Glutamatergic neuron (in vitro differentiated cells): Measurements from ENCODE around the gene ELN. TPM values are rescaled to one million over a fixed set of nuclear protein-coding genes. Genes with fewer than 3 reads are reported as not detected.

Source experiments
- DNase-seq: peaks from one replicate; pipeline ENCODE4 v3.0.0; 2022
- H3K27ac Mint-ChIP-seq: one replicate; pipeline ENCODE4 v1.8.0; 2020; ENCODE audit warnings: mild to moderate bottlenecking, mixed read lengths, inconsistent platforms; ENCODE audit not compliant: unreplicated experiment
- H3K27me3 Mint-ChIP-seq: one replicate; pipeline ENCODE4 v1.8.0; 2020; ENCODE audit warnings: mild to moderate bottlenecking, moderate library complexity, mixed read lengths, inconsistent platforms; ENCODE audit not compliant: unreplicated experiment
- H3K36me3 Mint-ChIP-seq: one replicate; pipeline ENCODE4 v1.8.0; 2020; ENCODE audit warnings: mild to moderate bottlenecking, mixed read lengths, inconsistent platforms; ENCODE audit not compliant: unreplicated experiment
- H3K4me1 Mint-ChIP-seq: one replicate; pipeline ENCODE4 v1.8.0; 2020; ENCODE audit warnings: mild to moderate bottlenecking, low read depth, mixed read lengths, inconsistent platforms; ENCODE audit not compliant: unreplicated experiment
- H3K4me3 Mint-ChIP-seq: one replicate; pipeline ENCODE4 v1.8.0; 2020; ENCODE audit warnings: mild to moderate bottlenecking, mixed read lengths, inconsistent platforms; ENCODE audit not compliant: unreplicated experiment
- H3K9me3 Mint-ChIP-seq: one replicate; pipeline ENCODE4 v1.8.0; 2020; ENCODE audit warnings: mild to moderate bottlenecking, moderate library complexity, mixed read lengths, inconsistent platforms; ENCODE audit not compliant: unreplicated experiment
- CTCF ChIP-seq: fragments of 200-600 bp; sonication (generic); IDR thresholded peaks from one replicate; pipeline ENCODE4 v1.5.0; 2021; ENCODE audit not compliant: partially characterized antibody, unreplicated experiment
- total RNA-seq: library from RNA; stranded (reverse); fragmentation: NEBNext Ultra II Directional; extraction: Animal tissue kit (Norgen Biotek cat#: 25700); gene quantifications from one replicate; pipeline ENCODE4 v1.2.1, GENCODE V29; 2021; ENCODE audit not compliant: unreplicated experiment

The ELN gene
- total RNA-seq, 1 donor from 2014 or later: 3.7 TPM

- TF ChIP-seq CTCF: no peak
- DNase-seq: no peak
- peaks cover 2% of the 10 kb centered on the region for H3K9me3 Mint-ChIP-seq
- H3K36me3 Mint-ChIP-seq: no peaks in the 10 kb centered on the region
- H3K27me3 Mint-ChIP-seq: peaks cover 4% of the 10 kb centered on the region
- no peak overlapping the region for H3K4me3 Mint-ChIP-seq
- no peak overlapping the region for H3K27ac Mint-ChIP-seq
- peaks cover 15% of the 10 kb centered on the region for H3K4me1 Mint-ChIP-seq
Measured at GRCh38 chr7:74023786-74024185, 4.2 kb upstream of the ELN start.

GRCh38 chr7:74025146-74025545, 2.8 kb upstream of the ELN start:
- H3K4me3 Mint-ChIP-seq: no peak overlapping the region
- H3K27ac Mint-ChIP-seq: no peak overlapping the region
- H3K27me3 Mint-ChIP-seq: peaks cover 8% of the 10 kb centered on the region
- no peaks in the 10 kb centered on the region for H3K36me3 Mint-ChIP-seq
- peaks cover 27% of the 10 kb centered on the region for H3K4me1 Mint-ChIP-seq
- H3K9me3 Mint-ChIP-seq: peaks cover 4% of the 10 kb centered on the region
- DNase-seq: no peak
- TF ChIP-seq CTCF: no peak

DNA sequence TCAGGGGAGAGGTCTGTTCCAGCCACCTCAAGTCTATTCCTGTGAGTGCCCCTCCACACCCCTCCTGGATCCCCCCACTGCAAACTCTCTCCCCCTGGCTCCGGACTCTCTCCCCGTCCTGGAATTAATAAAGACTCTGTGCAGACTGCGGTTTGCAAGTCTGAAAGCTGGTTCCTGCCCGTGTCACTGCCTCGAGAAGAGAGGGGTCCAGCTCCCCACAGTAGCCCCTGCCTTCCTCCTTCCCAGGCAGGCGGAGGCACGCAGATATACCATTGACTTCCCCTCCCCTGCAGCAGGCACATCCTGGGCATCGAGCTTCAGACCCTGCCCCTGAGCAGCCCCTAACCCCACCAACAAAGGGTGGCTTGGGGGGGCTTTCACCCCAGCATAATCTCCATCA, 2.2 kb upstream of the ELN start:
- DNase-seq: no peak
- Mint-ChIP-seq H3K4me1 (peaks cover 28% of the 10 kb centered on the region), H3K27me3 (peaks cover 8% of the 10 kb centered on the region), H3K4me3 (no peak overlapping the region), H3K9me3 (peaks cover 4% of the 10 kb centered on the region), H3K36me3 (no peaks in the 10 kb centered on the region), H3K27ac (no peak overlapping the region)
- TF ChIP-seq CTCF: no peak

DNA sequence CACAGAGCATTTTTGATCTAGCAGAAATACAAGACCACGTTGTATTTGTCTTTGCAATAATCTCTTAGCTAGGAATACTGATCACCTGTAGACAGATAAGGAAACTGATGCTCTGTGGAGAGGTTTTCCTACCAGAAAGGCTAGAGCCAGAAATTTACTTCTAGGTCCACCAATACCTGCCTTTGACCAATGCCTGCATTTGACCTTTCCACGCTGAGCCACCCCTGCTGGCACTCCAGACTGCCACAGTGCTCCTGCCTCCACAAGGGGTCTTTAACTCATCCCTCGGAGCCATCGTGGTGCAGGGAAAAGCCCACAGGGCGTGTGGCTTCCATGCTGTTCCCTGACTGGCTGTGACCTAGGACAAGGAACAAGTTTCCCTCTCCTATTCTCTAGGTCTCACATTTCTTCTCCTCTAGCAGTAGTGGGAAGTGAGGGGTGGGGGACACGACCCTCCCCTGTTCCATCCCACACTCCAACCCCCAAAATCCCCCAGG, 1.5 kb upstream of the ELN start:
- H3K27me3 Mint-ChIP-seq: peaks cover 8% of the 10 kb centered on the region
- H3K9me3 Mint-ChIP-seq: peaks cover 4% of the 10 kb centered on the region
- no peak for DNase-seq
- H3K27ac Mint-ChIP-seq: no peak overlapping the region
- H3K36me3 Mint-ChIP-seq: no peaks in the 10 kb centered on the region
- H3K4me3 Mint-ChIP-seq: no peak overlapping the region
- H3K4me1 Mint-ChIP-seq: peaks cover 34% of the 10 kb centered on the region
- no peak for TF ChIP-seq CTCF

- Mint-ChIP-seq H3K4me1 (peaks cover 38% of the 10 kb centered on the region), H3K36me3 (no peaks in the 10 kb centered on the region), H3K27me3 (peaks cover 8% of the 10 kb centered on the region), H3K27ac (no peak overlapping the region), H3K9me3 (peaks cover 4% of the 10 kb centered on the region), H3K4me3 (no peak overlapping the region)
- TF ChIP-seq CTCF: peak; percentile 96
- peak; percentile 91 for DNase-seq
Measured at GRCh38 chr7:74026903-74027682, 880 bp upstream of the ELN start.
